AG09319 (cell line): Measurements from ENCODE around the gene KRTAP10-8.

Experiments
- DNase-seq: peaks from one replicate; pipeline ENCODE4 v3.0.0-alpha.2; 2010; ENCODE audit warnings: low read depth; ENCODE audit errors: extremely low read depth
- CTCF ChIP-seq: IDR thresholded peaks from 2 replicates; pipeline ENCODE4 v1.5.1; 2011; ENCODE audit warnings: low read depth, mild to moderate bottlenecking, inconsistent platforms, low read length, moderate library complexity

KRTAP10-8 gene

GRCh38 chr21:44649521-44650100, 37.7 kb downstream of the KRTAP10-8 start:
- TF ChIP-seq CTCF: no peak
- no peak for DNase-seq

- no peak for TF ChIP-seq CTCF
- DNase-seq: no peak
These were observed 38.5 kb downstream of the KRTAP10-8 start for GRCh38 chr21:44650265-44650972.

GRCh38 chr21:44650973-44651675, 39.2 kb downstream of the KRTAP10-8 start:
- TF ChIP-seq CTCF: no peak

GRCh38 chr21:44653123-44653522, 41.2 kb downstream of the KRTAP10-8 start:
- DNase-seq: no peak
- TF ChIP-seq CTCF: no peak

More at GRCh38 chr21:44650973-44651675, 39.2 kb downstream of the KRTAP10-8 start:
- DNase-seq: no peak

GRCh38 chr21:44653656-44654575, 42.0 kb downstream of the KRTAP10-8 start:
- no peak for DNase-seq
- no peak for TF ChIP-seq CTCF

- TF ChIP-seq CTCF: no peak
These were observed 42.8 kb downstream of the KRTAP10-8 start, which contains the start of gene KRTAP12-4 for GRCh38 chr21:44654576-44655175. KRTAP12-4 (minus strand) TSS chr21:44654659; CDS start chr21:44654614, 45 bp downstream.

More at GRCh38 chr21:44654576-44655175, 42.8 kb downstream of the KRTAP10-8 start, which contains the start of gene KRTAP12-4:
- DNase-seq: no peak
